Mesothelial cell of epicardium (in vitro differentiated cells): ENCODE measurements around the gene LBX2. TPM values are rescaled to one million over a fixed set of nuclear protein-coding genes. Genes with fewer than 3 reads are reported as not detected.

Source experiments
- DNase-seq, 2 experiments: peaks; one replicate each; pipeline ENCODE4 v3.0.0; 2021; ENCODE audit warnings: low spot score in 2 of 2; ENCODE audit not compliant: unreplicated experiment in 2 of 2
- H3K27ac Mint-ChIP-seq: 2 replicates; pipeline ENCODE4 v1.8.0; 2021; ENCODE audit warnings: mixed read lengths
- H3K27me3 Mint-ChIP-seq: 2 replicates; pipeline ENCODE4 v1.8.0; 2021; ENCODE audit warnings: low read depth, mixed read lengths
- H3K36me3 Mint-ChIP-seq: 2 replicates; pipeline ENCODE4 v1.8.0; 2021; ENCODE audit warnings: mixed read lengths
- H3K4me1 Mint-ChIP-seq: 2 replicates; pipeline ENCODE4 v1.8.0; 2021; ENCODE audit warnings: mixed read lengths
- H3K4me3 Mint-ChIP-seq: 2 replicates; pipeline ENCODE4 v1.8.0; 2021; ENCODE audit warnings: mild to moderate bottlenecking, moderate library complexity, mixed read lengths
- H3K9me3 Mint-ChIP-seq: 2 replicates; pipeline ENCODE4 v1.8.0; 2021; ENCODE audit warnings: mixed read lengths
- CTCF ChIP-seq: fragments of 200-600 bp; sonication (generic); IDR thresholded peaks from one replicate; pipeline ENCODE4 v1.5.0; 2021; ENCODE audit warnings: antibody characterized with exemption; ENCODE audit not compliant: unreplicated experiment
- total RNA-seq: library from RNA; stranded (reverse); gene quantifications from 3 replicates; pipeline ENCODE4 v1.2.1, GENCODE V29; 2021

LBX2 gene
- total RNA-seq, 1 donor from 2014 or later: 1.1 TPM

- TF ChIP-seq CTCF: no peak
- no peak within 1 kb of the TSS for H3K27ac Mint-ChIP-seq
These were observed 26.6 kb upstream of the LBX2 start, which contains the start of gene DQX1 for GRCh38 chr2:74525717-74526648. DQX1 (minus strand) TSS chr2:74526231; CDS start chr2:74525729, 502 bp downstream.

GRCh38 chr2:74524955-74525716, 25.7 kb upstream of the LBX2 start:
- Mint-ChIP-seq H3K4me1 (peaks cover 13% of the 10 kb centered on the region), H3K9me3 (peaks cover 6% of the 10 kb centered on the region), H3K27ac (no peak overlapping the region), H3K36me3 (peaks cover 24% of the 10 kb centered on the region), H3K27me3 (peaks cover 35% of the 10 kb centered on the region), H3K4me3 (no peak overlapping the region)
- no peak for TF ChIP-seq CTCF
- no peak for DNase-seq

More at GRCh38 chr2:74525717-74526648, 26.6 kb upstream of the LBX2 start, which contains the start of gene DQX1:
- Mint-ChIP-seq H3K9me3 (peaks cover 6% of the 10 kb centered on the region), H3K36me3 (peaks cover 24% of the 10 kb centered on the region), H3K27me3 (peaks cover 27% of the 10 kb centered on the region), H3K4me1 (peaks cover 19% of the 10 kb centered on the region), H3K4me3 (no peak within 1 kb of the TSS)
- DNase-seq: no peak

GRCh38 chr2:74524005-74524404, 24.6 kb upstream of the LBX2 start:
- no peak for DNase-seq
- Mint-ChIP-seq H3K4me3 (no peak overlapping the region), H3K4me1 (peaks cover 11% of the 10 kb centered on the region), H3K27ac (no peak overlapping the region), H3K27me3 (peaks cover 47% of the 10 kb centered on the region), H3K36me3 (peaks cover 24% of the 10 kb centered on the region), H3K9me3 (peaks cover 6% of the 10 kb centered on the region)
- TF ChIP-seq CTCF: no peak

GRCh38 chr2:74522516-74522915, 23.1 kb upstream of the LBX2 start:
- H3K9me3 Mint-ChIP-seq: peaks cover 6% of the 10 kb centered on the region
- TF ChIP-seq CTCF: no peak
- peaks cover 62% of the 10 kb centered on the region for H3K27me3 Mint-ChIP-seq

GRCh38 chr2:74516650-74517049, 17.2 kb upstream of the LBX2 start:
- H3K4me3 Mint-ChIP-seq: no peak overlapping the region
- peaks cover 92% of the 10 kb centered on the region for H3K27me3 Mint-ChIP-seq
- H3K9me3 Mint-ChIP-seq: no peaks in the 10 kb centered on the region
- no peak for DNase-seq
- TF ChIP-seq CTCF: no peak
- peaks cover 6% of the 10 kb centered on the region for H3K4me1 Mint-ChIP-seq
- no peak overlapping the region for H3K27ac Mint-ChIP-seq
- H3K36me3 Mint-ChIP-seq: no peaks in the 10 kb centered on the region

More at GRCh38 chr2:74522516-74522915, 23.1 kb upstream of the LBX2 start:
- Mint-ChIP-seq H3K27ac (no peak overlapping the region), H3K4me1 (no peaks in the 10 kb centered on the region), H3K4me3 (no peak overlapping the region), H3K36me3 (peaks cover 22% of the 10 kb centered on the region)
- DNase-seq: no peak
